ENCODE results near the gene JDP2. TPM values are rescaled to one million over a fixed set of nuclear protein-coding genes. Genes with fewer than 3 reads are reported as not detected.

The JDP2 gene
- total RNA-seq, 1 experiment from 2014 or later, result 23.3 TPM

GRCh38 chr14:75401361-75401760, 26.5 kb upstream of the JDP2 start:
- no peak overlapping the region for H3K4me3 Mint-ChIP-seq
- peaks cover 28% of the 10 kb centered on the region for H3K4me1 Mint-ChIP-seq
- peak overlapping the region; percentile 39 for H3K27ac Mint-ChIP-seq
- peaks cover 6% of the 10 kb centered on the region; the same call in 1 of the 2 replicates for H3K27me3 Mint-ChIP-seq (ENCODE audit: low read depth)
- peaks cover 24% of the 10 kb centered on the region for H3K9me3 Mint-ChIP-seq
- DNase-seq (ENCODE audit: low spot score) (peak; percentile 31), ATAC-seq (peak; percentile 82)
- TF ChIP-seq ZNF532 (CRISPR knock-in tag; IDR thresholded peaks at IDR 0.05; ENCODE audit: borderline replicate concordance), result no peak
- no peak for TF ChIP-seq MLX (CRISPR knock-in tag; IDR thresholded peaks at IDR 0.05)
- no peak for TF ChIP-seq TP53 (CRISPR knock-in tag; IDR thresholded peaks at IDR 0.05)
- no peak for TF ChIP-seq FOXP4 (CRISPR knock-in tag; IDR thresholded peaks at IDR 0.05)
- TF ChIP-seq ZNF416 (CRISPR knock-in tag; IDR thresholded peaks at IDR 0.05), result no peak
- TF ChIP-seq CREB1 (CRISPR knock-in tag; IDR thresholded peaks at IDR 0.05), result no peak
- no peak for TF ChIP-seq NFYB (CRISPR knock-in tag; conservative IDR thresholded peaks at IDR 0.05; ENCODE audit: low read depth)
- no peak for TF ChIP-seq NFATC4 (CRISPR knock-in tag; IDR thresholded peaks at IDR 0.05)
- TF ChIP-seq CBFB (CRISPR knock-in tag; IDR thresholded peaks at IDR 0.05; ENCODE audit: low read depth), result no peak
- TF ChIP-seq MXD4 (CRISPR knock-in tag; IDR thresholded peaks at IDR 0.05; ENCODE audit: borderline replicate concordance), result no peak
- no peak for TF ChIP-seq RELA (CRISPR knock-in tag; IDR thresholded peaks at IDR 0.05; ENCODE audit: borderline replicate concordance)
- TF ChIP-seq ZNF121 (CRISPR knock-in tag; IDR thresholded peaks at IDR 0.05), result no peak
- no peak for TF ChIP-seq OVOL2 (CRISPR knock-in tag; IDR thresholded peaks at IDR 0.05; ENCODE audit: borderline replicate concordance)
- TF ChIP-seq, protein P1, sequence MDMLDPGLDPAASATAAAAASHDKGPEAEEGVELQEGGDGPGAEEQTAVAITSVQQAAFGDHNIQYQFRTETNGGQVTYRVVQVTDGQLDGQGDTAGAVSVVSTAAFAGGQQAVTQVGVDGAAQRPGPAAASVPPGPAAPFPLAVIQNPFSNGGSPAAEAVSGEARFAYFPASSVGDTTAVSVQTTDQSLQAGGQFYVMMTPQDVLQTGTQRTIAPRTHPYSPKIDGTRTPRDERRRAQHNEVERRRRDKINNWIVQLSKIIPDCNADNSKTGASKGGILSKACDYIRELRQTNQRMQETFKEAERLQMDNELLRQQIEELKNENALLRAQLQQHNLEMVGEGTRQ (CRISPR knock-in tag; IDR thresholded peaks at IDR 0.05), result no peak
- peaks cover 6% of the 10 kb centered on the region for H3K36me3 Mint-ChIP-seq
- POLR2A ChIA-PET, result no interaction called here
- CTCF ChIA-PET, result interaction anchor here (1.6 to 1.7 kb wide), 2 partner anchors 87 to 91 kb away, joined by 4 to 6 read pairs; no protein-coding TSS in a partner anchor

DNA sequence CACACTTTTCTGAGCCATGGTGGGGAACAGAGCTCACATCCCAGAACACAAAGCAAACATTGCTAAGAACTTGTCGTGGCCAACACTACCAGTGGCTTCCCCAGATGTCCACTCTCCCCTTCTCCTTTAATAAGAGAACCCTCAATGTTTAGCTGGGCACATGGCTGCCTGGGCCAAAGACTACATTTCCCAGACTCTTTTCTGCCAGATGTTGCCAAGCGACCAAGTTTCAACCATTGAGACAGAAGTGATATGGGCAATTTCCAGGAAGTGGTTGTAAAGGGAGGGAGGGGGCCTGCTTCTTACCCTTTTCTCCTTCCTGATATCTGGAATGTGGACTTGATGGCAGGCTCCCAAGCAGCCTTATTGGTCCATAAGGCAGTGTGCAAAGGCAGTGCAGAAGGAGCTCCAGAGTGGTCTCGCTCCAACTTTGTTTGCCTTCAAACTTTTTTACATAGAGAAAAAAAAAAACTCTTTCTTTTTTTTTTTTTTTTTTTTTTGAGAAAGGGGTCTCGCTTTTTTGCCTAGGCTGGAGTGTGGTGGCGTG, 24.9 kb upstream of the JDP2 start:
- H3K4me1 Mint-ChIP-seq, result peaks cover 32% of the 10 kb centered on the region
- peaks cover 6% of the 10 kb centered on the region; the same call in 1 of the 2 replicates for H3K27me3 Mint-ChIP-seq (ENCODE audit: low read depth)
- TF ChIP-seq ZNF671 (CRISPR knock-in tag; IDR thresholded peaks at IDR 0.05) (no peak), GTF2I (CRISPR knock-in tag; conservative IDR thresholded peaks at IDR 0.05) (0 out of 2 replicates have a peak, but pooled peaks have one; percentile 49)
- H3K27ac Mint-ChIP-seq, result no peak overlapping the region
- POLR2A ChIA-PET, result no interaction called here
- H3K9me3 Mint-ChIP-seq, result peaks cover 19% of the 10 kb centered on the region
- peaks cover 6% of the 10 kb centered on the region for H3K36me3 Mint-ChIP-seq
- CTCF ChIA-PET, result interaction anchor here (0.7 kb wide), 1 partner anchor 105 kb away, joined by 4 read pairs; no protein-coding TSS in a partner anchor
- ATAC-seq (no peak), DNase-seq (ENCODE audit: low spot score) (no peak)
- H3K4me3 Mint-ChIP-seq, result no peak overlapping the region
